K562 (cell line): ENCODE measurements around the gene VMP1. TPM values are rescaled to one million over a fixed set of nuclear protein-coding genes. Genes with fewer than 3 reads are reported as not detected.
A peak's percentile ranks its signal among the peaks of the same experiment; 100 is the strongest.

ENCODE experiments used
- ARID3B ChIP-seq: fragments of 250-450 bp; sonication (Bioruptor Pico); IDR thresholded peaks from 2 replicates; pipeline ENCODE4 v1.4.0; 2020; ENCODE audit warnings: borderline replicate concordance
- CHD4 ChIP-seq: fragments of 200-600 bp; sonication (generic); IDR thresholded peaks from 3 replicates; pipeline ENCODE4 v1.6.1; 2012; ENCODE audit warnings: low read depth, mild to moderate bottlenecking, mixed read lengths, low read length, inconsistent platforms; ENCODE audit not compliant: insufficient read depth, insufficient replicate concordance, poor library complexity, severe bottlenecking
- CREB1 ChIP-seq, 2 experiments: sonication (generic) in 1 of 2; formaldehyde crosslinking in 1 of 2; IDR thresholded peaks; 2 replicates each; pipeline versions ENCODE4 v1.6.1 to v1.8.0; 2012 to 2022; ENCODE audit warnings: inconsistent platforms in 1 of 2, mild to moderate bottlenecking in 1 of 2, missing genetic modification reagents in 1 of 2, moderate library complexity in 1 of 2
- CSDE1 ChIP-seq, 2 experiments: fragments of 450-650 bp; IDR thresholded peaks; 2 replicates each; pipeline ENCODE4 v1.6.1; 2016; ENCODE audit warnings: mild to moderate bottlenecking in 1 of 2
- MEF2A ChIP-seq: IDR thresholded peaks from 2 replicates; pipeline ENCODE4 v1.6.1; 2011; ENCODE audit warnings: low read depth, mild to moderate bottlenecking, low read length, moderate library complexity; ENCODE audit not compliant: control insufficient read depth
- NONO ChIP-seq, 2 experiments: fragments of 200-400 bp in 1 of 2; fragments of 450-650 bp in 1 of 2; formaldehyde crosslinking in 1 of 2; IDR thresholded peaks; 2 replicates each; pipeline ENCODE4 v1.6.1; 2017; ENCODE audit warnings: low read depth in 2 of 2, mild to moderate bottlenecking in 2 of 2, moderate library complexity in 2 of 2, low read length in 1 of 2
- PKNOX1 ChIP-seq: fragments of 450-650 bp; IDR thresholded peaks from 2 replicates; pipeline ENCODE4 v1.6.1; 2016
- RHOXF2B ChIP-seq: fragments of 250-450 bp; sonication (Bioruptor Pico); conservative IDR thresholded peaks from 2 replicates; pipeline ENCODE4 v1.5.1; 2021
- SETDB1 ChIP-seq: IDR thresholded peaks from one replicate; pipeline ENCODE4 v1.6.1; 2012; ENCODE audit warnings: low read length, control low read depth, inconsistent platforms
- SMAD4 ChIP-seq: fragments of 250-450 bp; sonication (Bioruptor Pico); conservative IDR thresholded peaks from 2 replicates; pipeline ENCODE4 v1.8.0; 2021; ENCODE audit warnings: inconsistent platforms, mild to moderate bottlenecking, moderate library complexity
- TCFL5 ChIP-seq: fragments of 250-450 bp; sonication (Bioruptor Pico); conservative IDR thresholded peaks from 2 replicates; pipeline ENCODE4 v1.6.1; 2021; ENCODE audit warnings: mild to moderate bottlenecking, moderate library complexity, matching md5 sums
- ZKSCAN8 ChIP-seq: fragments of 200-800 bp; sonication (Bioruptor generic); IDR thresholded peaks from 2 replicates; pipeline ENCODE4 v1.6.1; 2016; ENCODE audit warnings: missing genetic modification characterization, missing compliant biosample characterization
- ZNF134 ChIP-seq: fragments of 250-450 bp; sonication (Bioruptor Pico); conservative IDR thresholded peaks from 2 replicates; pipeline ENCODE4 v1.4.0; 2020
- ZNF143 ChIP-seq: sonication (generic); formaldehyde crosslinking; IDR thresholded peaks from 2 replicates; pipeline ENCODE4 v1.9.0; 2022; ENCODE audit warnings: mild to moderate bottlenecking, missing genetic modification reagents
- polyA plus RNA-seq, 8 experiments: library from polyadenylated mRNA; depleted of rRNA in 4 of 8; stranded (reverse) in 5 of 8; unstranded in 3 of 8; fragments of >200 nt; fragmentation: Nextera tagmentation in 2 of 8; fragmentation: Illumina TruSeq in 1 of 8; extraction: Ambion mirVana in 2 of 8; extraction: Trizol in 1 of 8; gene quantifications; 2 replicates each; pipeline versions ENCODE4 v1.2.1 to v1.2.3, GENCODE V29; 2011 to 2014; ENCODE audit warnings: inconsistent platforms in 1 of 8, missing spikeins in 1 of 8
- total RNA-seq, 7 experiments: library from RNA; depleted of rRNA in 6 of 7; stranded (reverse); fragments of >200 nt in 6 of 7; fragmentation: Illumina TruSeq in 2 of 7; extraction: Trizol in 2 of 7; gene quantifications; 2 replicates each; pipeline versions ENCODE4 v1.2.1 to v1.2.3, GENCODE V29; 2011 to 2021; ENCODE audit warnings: low replicate concordance in 1 of 7

Gene VMP1
- total and polyA plus RNA-seq, 9 of the 15 experiments (the other 6 are each of a cell fraction or from before 2014, with no cell fraction given), result 123 to 304 (median 151) TPM

GRCh38 chr17:59830007-59830630, 122.7 kb downstream of the VMP1 start (continued):
- TF ChIP-seq NONO (IDR thresholded peaks at IDR 0.05; ENCODE audit: low read depth in 2 of 2, low read length in 1 of 2), result no peak
- TF ChIP-seq CSDE1 (IDR thresholded peaks at IDR 0.05), result no peak
- TF ChIP-seq MEF2A, result no peak
- no peak for TF ChIP-seq ZNF143 (CRISPR knock-in tag)
- TF ChIP-seq PKNOX1, result no peak
- no peak for TF ChIP-seq ARID3B (CRISPR knock-in tag)
- TF ChIP-seq SMAD4 (CRISPR knock-in tag), result 0 out of 2 replicates have a peak, but pooled peaks have one; percentile 37
- no peak for TF ChIP-seq RHOXF2B
- TF ChIP-seq CREB1 (IDR thresholded peaks at IDR 0.05), result no peak
- TF ChIP-seq CREB1 (CRISPR knock-in tag; IDR thresholded peaks at IDR 0.05), result no peak
- 0 out of 2 replicates have a peak, but pooled peaks have one; percentile 6 for TF ChIP-seq ZNF134 (CRISPR knock-in tag)
- peak; percentile 68; the same call in 1 of the 2 replicates for TF ChIP-seq ZKSCAN8
- no peak for TF ChIP-seq SETDB1
- no peak for TF ChIP-seq TCFL5 (CRISPR knock-in tag)
- no peak for TF ChIP-seq CHD4
